Fibroblast of upper back skin (primary cell): ENCODE data around the gene OSBPL6.

ENCODE experiments used
- DNase-seq: peaks from one replicate; pipeline ENCODE4 v3.0.0-alpha.2; 2013

OSBPL6 gene

DNA sequence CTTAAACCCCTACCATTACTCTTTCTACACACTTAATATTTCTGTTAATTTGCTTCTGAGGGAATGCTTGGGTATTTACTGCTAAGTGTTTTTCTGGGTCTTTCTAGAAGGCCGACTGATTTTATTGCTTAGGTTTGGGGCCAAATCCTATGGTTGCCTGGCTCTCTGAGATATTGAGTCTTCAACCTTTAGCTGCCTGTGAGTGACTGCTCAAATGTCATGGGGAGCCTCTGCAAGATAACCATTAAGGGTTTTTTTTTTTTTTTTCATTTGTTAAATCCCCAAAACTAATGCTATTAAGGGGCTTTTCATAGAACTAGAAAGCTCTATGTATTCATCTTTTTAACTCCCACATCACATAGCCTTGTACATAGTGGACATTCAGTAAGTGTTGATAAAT, 5.0 kb downstream of the OSBPL6 start:
- DNase-seq: no peak

- no peak for DNase-seq
Observed at GRCh38 chr2:178200331-178200730, 6.0 kb downstream of the OSBPL6 start.

GRCh38 chr2:178202927-178203326, 8.6 kb downstream of the OSBPL6 start:
- no peak for DNase-seq

DNA sequence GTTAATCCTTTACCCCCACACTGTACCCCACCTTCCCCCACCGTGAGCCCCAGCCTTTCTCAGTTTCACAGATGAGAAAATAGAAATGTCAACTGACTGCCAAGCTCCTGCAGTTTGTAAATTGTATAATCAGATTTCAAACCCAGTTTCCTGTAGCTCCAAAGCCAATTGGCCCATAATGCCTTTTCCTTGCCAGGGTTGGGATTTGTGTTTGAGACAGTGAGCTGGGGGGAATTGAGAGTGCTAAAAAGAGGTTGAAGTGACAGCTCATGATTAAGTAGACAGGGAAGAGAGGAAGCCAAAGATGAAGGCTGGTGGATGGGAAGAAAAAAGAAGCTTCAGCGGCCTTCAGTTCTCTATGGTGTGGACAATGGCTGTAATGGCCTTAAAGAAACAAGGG, 10.7 kb downstream of the OSBPL6 start:
- no peak for DNase-seq

DNA sequence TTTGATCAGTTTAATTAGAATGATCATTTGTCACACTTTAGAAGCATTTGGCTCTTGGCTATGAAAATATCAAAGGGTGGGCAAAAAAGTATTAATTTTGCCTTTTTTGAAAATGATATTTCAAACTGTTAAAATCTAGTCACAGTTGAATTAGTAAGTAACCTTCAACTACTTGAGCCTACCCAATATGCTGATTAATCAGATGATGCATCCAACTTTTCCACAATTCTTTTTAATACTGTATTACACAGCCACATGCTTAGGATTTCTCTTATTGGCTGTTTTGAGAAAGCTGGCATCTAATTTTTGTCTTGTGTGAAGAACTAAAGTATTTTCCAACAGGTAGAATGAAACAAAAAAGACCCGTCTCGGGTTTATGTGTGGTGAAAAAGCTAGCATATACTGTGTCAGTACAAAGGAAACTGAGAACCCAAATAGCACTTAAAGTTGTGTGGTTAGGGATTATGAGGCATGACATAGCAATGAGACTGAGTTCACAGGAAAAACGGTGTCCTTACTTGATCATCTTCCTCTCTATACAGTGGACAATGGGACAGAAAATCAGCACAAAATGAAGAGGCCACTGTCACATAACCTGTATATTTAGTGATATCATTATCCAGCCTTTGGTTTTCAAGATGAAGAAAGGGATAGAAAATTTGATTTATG, 11.7 kb downstream of the OSBPL6 start:
- DNase-seq: peak; percentile 71

DNA sequence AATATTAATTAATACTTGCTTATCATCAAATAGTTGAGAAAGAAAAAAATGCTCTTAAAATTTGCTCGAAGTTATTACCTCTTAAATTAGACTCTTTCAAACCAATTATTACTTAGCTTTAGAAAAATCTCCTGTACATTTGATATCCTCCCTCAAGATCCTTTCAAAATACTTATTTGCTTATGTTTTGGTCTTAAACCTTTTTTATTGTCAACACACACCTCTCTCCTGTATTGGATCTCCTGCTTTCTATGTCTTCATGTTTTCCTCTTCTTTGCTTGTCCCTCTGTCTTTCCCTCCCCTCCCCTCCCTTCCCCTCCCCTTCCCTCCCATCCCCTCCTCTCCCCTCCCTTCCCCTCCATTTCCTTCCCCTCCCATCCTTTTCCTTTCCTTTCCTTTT, 14.0 kb downstream of the OSBPL6 start:
- no peak for DNase-seq

DNA sequence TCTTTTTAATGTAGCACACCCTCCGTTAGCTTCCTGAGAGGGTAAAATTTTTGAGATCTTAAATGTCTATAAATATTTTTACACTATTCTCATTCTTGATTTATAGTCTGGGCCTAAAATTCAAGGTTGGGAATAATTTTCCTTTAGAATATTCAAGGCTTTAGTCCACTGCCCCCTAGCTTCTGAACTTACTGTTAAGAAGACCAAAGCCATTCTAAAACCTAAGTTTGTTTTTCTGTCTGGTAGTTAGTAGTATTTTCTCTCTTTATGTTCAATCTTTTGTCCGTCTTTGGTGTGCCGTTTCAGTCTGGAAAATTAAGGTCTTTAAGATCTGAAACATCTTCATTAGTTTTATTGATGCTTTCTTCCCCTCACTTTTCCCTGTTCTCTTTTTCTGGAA, 14.5 kb downstream of the OSBPL6 start:
- DNase-seq: no peak

DNA sequence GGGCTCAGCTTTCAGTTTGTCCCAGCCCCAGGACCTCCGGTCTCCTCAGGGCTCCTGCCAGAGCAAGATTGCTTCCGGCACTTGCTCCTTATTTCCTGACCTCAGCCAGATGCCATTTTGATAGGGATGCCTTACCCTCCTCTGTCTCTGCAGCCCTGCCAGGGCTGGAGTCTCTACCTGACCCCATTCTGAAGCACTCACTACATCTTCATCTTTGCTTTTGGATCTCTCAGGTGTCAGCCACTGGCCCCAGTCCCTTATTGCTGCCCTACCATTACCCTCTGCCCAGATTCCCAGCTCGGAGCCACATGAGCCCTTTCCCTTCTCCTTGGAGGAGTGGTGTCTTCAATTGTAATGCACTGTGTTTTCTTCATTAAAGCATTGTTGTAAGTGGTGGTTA, 17.1 kb downstream of the OSBPL6 start:
- no peak for DNase-seq

DNA sequence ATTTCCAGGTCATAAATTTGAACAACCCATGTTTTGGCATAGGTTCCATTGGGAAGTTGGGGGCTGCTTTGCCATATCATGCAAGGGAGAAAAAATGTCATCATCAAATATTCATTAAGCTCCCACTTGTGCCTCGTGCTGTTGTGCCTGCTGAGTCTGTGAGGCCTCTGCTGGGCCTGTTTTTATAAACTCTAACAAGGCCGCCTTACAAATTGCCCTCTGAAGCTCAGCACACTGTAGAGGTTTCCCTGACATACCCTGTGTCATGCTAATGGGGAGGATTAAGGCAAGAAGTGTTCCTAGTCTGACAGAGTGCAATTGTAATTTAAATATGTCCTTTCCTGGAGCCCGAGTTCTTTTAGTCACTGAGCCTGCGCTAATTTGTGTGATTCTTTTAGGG, 17.6 kb downstream of the OSBPL6 start:
- no peak for DNase-seq

DNA sequence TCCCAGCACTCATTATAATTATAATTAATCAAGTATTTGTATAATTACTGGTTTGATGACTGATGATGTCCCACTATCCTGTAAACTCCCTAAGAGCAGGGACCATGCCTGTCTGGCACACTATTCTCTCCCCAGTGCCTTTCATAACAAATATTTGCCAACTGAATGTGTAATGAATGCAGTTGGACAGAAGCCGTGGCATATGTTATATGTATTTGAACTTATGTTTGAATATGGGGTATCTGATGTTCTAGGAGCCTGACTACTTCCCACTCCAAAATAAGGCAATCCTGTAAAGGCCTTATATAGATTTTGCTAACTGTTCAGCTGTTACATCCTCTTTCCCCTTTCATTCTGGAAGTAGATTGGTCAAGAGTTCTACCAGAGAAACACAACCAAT, 19.7 kb downstream of the OSBPL6 start:
- DNase-seq: no peak

GRCh38 chr2:178219247-178219646, 24.9 kb downstream of the OSBPL6 start:
- DNase-seq: no peak

DNA sequence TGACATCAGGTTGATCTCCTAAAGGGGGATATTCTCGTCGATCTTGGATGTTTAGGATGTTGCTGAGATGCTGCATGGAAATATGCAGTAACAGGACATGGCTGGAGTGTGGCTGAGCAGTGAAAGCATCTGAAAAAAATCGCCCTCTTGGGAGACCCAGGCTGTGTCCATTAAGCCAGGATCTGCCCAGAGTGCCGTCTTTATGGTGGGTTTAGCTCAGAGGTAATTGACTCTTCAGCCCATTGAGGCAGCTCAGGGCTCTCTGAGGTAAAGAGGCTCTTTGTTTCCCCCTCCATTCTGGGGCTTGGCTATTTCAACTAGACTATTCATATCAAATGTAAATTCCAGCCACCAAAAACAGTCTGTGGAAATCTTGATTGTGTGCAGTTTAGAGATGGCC, 26.5 kb downstream of the OSBPL6 start:
- no peak for DNase-seq

DNA sequence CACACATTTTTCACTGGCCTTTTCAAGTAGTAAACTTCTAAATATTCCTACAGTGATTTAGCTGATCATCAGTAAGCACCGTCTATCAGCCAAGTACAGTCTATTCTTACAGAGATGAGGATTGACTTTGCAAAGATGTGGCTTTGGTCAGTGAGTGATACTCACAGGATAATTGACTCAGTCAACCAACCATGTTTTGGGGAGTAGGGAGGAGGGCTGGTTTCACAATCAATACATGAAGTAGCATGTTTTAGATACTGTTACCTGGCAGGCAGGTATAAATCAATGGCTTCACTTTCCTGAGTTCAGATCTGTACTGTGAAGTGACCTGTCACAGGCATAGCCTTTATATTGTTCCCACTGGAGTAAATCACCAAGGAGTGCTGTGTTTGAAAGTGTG, 27.2 kb downstream of the OSBPL6 start:
- no peak for DNase-seq

DNA sequence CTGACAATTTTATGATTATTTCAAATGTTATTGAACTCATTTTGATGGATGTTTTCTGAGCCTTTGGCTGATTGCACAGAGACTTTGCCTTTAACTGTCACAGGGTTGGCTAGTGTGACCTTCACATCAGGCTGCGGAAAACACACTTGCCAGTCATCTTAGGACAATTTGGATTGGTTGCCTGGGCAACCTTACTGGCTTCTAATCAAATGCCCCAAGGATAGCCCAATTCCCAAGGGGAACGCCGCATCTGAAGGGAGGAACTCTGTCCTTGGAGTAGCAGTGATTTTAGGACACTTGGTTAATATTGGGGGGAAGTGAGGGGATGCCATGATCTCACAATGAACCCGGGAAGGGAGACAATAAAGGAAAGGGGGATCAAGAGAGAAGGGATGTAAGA, 29.5 kb downstream of the OSBPL6 start:
- no peak for DNase-seq

GRCh38 chr2:178225006-178225805, 30.9 kb downstream of the OSBPL6 start:
- peak; percentile 95 for DNase-seq

GRCh38 chr2:178227187-178227586, 32.9 kb downstream of the OSBPL6 start:
- DNase-seq: peak; percentile 70

DNA sequence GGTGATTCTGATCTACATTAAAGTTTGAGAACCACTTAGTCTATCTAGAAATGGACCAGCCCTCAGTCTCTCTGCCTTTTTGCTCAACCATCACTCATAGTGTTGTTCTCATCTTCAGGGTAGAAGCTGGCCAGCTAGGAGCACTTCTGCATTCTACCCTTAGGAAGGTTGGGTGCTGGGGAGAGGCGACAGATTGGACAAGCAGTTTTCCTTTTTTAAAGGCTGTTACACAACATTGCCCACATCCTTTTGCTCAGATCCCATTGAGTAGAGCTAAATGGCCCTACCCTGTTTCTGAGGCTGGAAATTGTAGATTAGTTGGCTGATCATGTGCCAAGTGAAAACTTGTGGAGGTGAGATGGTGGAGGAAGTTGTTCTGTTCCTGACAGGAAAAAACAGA, 35.6 kb downstream of the OSBPL6 start:
- no peak for DNase-seq

DNA sequence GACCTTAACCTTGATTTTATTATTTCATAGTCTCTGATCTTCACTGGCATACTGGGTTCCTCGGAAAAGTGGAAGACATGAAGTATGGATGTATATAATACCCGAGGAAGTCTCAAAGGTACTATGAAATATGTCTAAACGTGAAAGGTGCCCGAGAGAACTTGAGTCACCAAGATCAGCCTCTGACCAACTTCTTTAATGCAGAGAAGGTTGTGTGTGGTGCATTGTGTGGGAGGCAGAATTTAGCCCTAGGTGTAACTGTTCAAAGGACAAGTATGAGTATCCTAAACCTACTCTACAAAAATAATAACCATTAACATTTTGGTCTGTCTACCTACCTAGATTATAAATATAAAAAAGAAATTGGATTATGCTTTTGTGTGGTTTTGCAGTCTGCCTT, 36.1 kb downstream of the OSBPL6 start:
- DNase-seq: no peak

- peak; percentile 34 for DNase-seq
Observed at GRCh38 chr2:178233428-178233827, 39.1 kb downstream of the OSBPL6 start.

- peak; percentile 56 for DNase-seq
Observed at GRCh38 chr2:178234648-178235047, 40.3 kb downstream of the OSBPL6 start.

- DNase-seq: no peak
Observed at GRCh38 chr2:178237488-178238153, 43.3 kb downstream of the OSBPL6 start.

DNA sequence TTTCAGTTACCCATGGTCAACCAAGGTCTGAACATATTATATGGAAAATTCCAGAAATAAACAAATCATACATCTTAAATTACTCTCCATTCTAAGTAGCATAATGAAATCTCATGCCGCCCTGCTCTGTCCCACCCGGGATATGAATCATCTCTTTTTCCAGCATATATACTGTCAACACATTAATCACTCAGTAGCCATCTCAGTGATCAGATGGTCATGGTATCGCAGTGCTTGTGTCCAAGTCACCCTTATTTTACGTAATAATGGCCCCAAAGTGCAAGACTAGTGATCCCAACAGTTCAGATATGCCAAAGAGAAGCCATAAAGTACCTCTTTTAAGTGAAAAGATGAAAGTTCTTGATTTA, 43.8 kb downstream of the OSBPL6 start:
- DNase-seq: peak; percentile 62

DNA sequence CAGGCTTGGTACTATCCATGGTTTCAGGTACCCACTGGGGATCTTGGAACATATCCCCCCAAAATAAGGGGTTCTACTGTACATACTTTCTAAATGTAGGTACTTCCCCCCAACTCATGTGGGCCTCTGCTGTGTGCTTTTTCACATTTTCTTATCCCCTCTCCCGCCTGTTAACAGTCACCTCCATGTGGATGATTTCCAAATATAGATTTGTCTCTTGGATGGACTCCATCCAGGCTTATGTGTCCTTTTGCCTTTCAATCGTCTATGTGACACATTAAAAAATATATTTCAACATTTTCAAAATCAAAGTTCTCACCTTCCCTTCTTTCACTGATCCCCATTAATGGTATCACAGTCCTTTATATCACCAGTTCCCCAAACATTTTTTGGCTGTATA, 44.4 kb downstream of the OSBPL6 start:
- DNase-seq: no peak

DNA sequence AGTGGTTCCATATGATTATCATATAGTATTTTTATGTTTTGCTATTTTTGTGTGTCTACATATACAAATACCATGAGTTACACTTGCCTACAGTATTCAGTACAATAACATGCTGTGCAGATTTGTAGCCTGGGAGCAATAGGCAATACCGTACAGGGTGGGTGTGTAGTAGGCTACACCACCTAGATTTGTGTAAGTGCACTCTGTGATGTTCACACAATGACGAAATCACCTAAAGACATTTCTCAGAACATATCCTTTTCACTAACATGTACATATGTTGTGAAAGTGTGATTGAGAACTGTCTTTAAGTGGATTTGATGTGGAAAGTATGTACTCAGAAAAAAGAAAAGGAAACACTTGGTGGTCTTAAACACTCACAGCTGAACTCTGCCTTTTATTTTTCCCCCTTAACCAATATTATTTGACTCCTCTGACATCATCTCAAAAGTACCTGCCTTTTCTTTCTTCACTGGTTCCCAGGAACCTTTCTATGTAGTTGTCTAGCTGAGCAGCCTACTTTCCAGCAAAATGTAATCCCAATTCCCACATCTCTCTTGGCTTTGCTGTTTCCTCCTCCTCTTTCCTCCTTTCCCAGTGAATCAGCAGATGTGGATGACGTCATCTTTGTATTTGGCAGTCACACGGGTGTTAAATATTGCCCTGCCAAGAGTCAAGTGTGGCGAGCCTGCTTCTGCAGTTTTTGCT, 47.7 kb downstream of the OSBPL6 start:
- DNase-seq: peak; percentile 93
